Tibial nerve (tissue), 4 donors: ENCODE results near the gene OTOF.

Experiments used
- CTCF ChIP-seq, 5 experiments: fragments of 200-600 bp in 3 of 5; fragments of 450-650 bp in 2 of 5; sonication (generic) in 3 of 5; IDR thresholded peaks; one replicate each; pipeline ENCODE4 v1.5.1; 2016 to 2019; ENCODE audit warnings: antibody characterized with exemption in 5 of 5, mild to moderate bottlenecking in 3 of 5, moderate library complexity in 2 of 5
- EP300 ChIP-seq, 2 donors: sonication (generic); formaldehyde crosslinking; IDR thresholded peaks; one replicate each; pipeline ENCODE4 v1.6.1; 2017; ENCODE audit warnings: antibody characterized with exemption in 2 of 2, mild to moderate bottlenecking in 1 of 2
- POLR2A ChIP-seq, 2 donors: fragments of 450-650 bp; IDR thresholded peaks; one replicate each; pipeline ENCODE4 v1.6.1; 2017; ENCODE audit warnings: antibody characterized with exemption in 2 of 2, mild to moderate bottlenecking in 2 of 2, moderate library complexity in 2 of 2

GRCh38 chr2:26442707-26443106 lies 35.2 kb downstream of the OTOF start:
- no peak for TF ChIP-seq POLR2A (IDR thresholded peaks at IDR 0.05)
- no peak for TF ChIP-seq CTCF (IDR thresholded peaks at IDR 0.05)
- no peak for TF ChIP-seq EP300 (IDR thresholded peaks at IDR 0.05)
